DMS53 (cell line): Measurements from ENCODE around the gene SYNPO2L.
"Not testable (repeated sequence)": the region's sequence is repeated elsewhere in the genome, so short reads cannot be mapped to it uniquely, and the experiment has no call there.

Source experiments
- DNase-seq: peaks from one replicate; lab custom pipeline; 2025; lab: John Stamatoyannopoulos, UW

SYNPO2L gene, protein sequence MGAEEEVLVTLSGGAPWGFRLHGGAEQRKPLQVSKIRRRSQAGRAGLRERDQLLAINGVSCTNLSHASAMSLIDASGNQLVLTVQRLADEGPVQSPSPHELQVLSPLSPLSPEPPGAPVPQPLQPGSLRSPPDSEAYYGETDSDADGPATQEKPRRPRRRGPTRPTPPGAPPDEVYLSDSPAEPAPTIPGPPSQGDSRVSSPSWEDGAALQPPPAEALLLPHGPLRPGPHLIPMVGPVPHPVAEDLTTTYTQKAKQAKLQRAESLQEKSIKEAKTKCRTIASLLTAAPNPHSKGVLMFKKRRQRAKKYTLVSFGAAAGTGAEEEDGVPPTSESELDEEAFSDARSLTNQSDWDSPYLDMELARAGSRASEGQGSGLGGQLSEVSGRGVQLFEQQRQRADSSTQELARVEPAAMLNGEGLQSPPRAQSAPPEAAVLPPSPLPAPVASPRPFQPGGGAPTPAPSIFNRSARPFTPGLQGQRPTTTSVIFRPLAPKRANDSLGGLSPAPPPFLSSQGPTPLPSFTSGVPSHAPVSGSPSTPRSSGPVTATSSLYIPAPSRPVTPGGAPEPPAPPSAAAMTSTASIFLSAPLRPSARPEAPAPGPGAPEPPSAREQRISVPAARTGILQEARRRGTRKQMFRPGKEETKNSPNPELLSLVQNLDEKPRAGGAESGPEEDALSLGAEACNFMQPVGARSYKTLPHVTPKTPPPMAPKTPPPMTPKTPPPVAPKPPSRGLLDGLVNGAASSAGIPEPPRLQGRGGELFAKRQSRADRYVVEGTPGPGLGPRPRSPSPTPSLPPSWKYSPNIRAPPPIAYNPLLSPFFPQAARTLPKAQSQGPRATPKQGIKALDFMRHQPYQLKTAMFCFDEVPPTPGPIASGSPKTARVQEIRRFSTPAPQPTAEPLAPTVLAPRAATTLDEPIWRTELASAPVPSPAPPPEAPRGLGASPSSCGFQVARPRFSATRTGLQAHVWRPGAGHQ

DNA sequence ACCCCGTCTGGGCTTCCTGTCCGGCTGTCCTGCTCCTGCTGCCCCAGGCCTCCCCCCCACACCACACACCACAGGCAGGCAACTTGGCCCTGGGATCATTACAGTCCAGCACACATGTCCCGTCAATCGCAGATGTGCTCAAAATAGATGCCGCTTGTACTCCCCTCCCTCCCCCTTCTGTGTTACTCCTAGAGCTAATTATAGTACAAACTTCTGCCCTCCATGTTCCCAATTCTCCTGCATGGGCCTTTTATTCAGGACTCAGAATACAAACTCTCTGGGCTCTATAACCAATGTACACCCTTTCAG is at the start of gene SYNPO2L:
Gene SYNPO2L (minus strand): TSS at position 40 of the 309 bp plus-strand sequence. CDS start 107 bp downstream, outside the sequence.
- no peak for DNase-seq

DNA sequence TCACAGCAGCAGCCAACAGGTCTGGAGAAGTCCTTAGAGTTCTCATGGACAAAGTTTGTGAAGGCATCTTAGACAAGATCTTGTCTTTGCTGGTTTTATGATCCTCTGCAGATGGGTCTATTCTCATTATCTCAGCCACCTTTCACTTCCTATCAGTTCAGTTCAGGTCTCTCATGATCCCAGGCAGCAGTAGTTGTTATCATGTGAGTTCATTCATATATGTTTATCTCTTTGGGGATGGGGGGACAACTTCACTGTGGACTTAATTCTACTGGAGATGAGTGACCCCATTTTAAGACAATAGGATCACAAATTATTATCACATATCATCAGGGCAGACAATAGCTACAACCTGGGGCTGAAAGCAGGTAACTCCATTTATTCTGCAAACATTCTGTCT is 48.1 kb upstream of the SYNPO2L start:
- DNase-seq = not testable (repeated sequence)

DNA sequence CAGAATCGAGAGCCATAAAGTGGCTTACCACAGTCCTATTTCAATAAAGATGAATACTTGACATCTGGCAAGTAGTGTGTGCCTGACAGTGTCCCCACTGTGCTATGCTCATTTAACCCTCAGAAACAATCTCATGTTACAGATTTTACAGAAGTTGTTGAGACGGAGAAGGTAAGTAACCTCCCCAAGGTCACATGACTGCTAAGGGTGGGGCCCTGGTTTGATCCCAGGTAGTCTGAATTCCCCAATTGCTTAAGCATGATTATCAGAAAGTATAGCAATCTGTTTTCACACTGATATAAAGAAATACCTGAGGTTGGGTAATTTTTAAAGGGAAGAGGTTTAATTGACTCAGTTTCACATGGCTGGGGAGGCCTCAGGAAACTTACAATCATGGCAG is 43.0 kb upstream of the SYNPO2L start:
- not testable (repeated sequence) for DNase-seq

DNA sequence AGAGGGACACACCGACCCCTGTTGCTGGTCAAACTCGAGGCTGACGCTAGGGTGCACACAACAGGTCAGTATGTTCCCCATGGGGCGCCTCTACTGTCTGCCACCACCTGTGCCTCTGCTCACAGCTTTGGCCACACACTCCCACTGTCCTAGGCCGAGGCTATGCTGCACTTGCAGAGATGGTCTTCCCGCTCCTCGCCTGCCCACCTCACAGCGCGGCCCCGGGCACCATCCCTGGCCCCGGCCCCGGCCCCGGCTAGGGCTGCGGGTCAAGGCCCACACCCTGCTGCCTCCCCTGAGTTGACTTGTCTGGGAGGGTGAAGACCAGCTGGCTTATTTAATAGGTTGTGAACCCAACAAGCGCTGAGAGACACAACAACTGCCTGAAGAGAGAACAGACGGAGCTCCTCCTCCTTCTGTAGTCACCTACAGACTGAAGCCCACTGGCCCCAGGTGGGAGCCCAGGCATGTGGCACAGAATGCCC is 41.9 kb upstream of the SYNPO2L start, which contains the start of gene AGAP5:
Gene AGAP5 (minus strand): TSS at position 435 of the 485 bp plus-strand sequence. CDS start 354 bp downstream, at position 81.
- not testable (repeated sequence) for DNase-seq

DNA sequence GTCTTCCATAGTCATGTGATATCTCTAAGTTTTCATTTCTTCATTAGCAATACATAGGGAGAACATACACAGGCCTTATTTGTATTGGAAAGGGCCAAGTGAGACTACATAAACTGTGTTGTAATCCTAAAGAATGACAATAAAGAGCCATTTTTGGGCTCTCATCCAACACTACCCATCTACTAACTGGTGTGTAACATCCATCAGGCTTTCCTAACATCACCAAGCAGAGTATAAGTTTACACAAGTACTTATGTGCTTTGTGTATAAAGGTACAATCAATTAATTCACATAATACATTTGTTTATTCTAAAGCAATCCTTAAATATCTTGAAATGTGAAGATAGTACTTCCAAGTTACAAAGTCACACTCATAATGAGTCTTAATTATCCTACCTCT is 39.5 kb upstream of the SYNPO2L start:
- peak; percentile 8 for DNase-seq

DNA sequence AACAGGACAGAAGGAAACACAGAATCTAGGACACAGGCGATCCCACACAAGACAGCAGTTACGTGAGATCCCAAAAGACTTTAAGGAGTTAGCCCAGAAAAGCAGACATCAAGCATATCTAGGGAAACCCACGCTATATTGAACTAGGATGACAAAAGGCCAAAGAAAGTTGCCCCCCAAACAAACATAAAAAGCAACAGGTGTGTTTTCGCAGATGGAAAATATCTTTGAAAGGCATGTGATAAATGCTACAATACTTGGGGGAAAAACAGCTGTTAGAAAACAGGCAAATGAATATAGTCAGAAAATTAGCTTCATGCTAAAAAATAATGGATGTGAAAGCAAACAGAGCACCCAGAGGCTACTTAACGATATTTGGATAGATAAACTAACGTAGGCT is 34.9 kb upstream of the SYNPO2L start:
- DNase-seq = not testable (repeated sequence)

DNA sequence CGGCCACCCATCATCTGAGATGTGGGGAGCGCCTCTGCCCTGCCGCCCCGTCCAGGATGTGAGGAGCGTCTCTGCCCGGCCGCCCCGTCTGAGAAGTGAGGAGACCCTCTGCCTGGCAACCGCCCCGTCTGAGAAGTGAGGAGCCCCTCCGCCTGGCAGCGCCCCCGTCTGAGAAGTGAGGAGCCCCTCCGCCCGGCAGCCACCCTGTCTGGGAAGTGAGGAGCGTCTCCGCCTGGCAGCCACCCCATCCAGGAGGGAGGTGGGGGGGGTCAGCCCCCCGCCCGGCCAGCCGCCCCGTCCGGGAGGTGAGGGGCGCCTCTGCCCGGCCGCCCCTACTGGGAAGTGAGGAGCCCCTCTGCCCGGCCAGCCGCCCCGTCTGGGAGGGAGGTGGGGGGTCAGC is 33.8 kb upstream of the SYNPO2L start:
- DNase-seq = not testable (repeated sequence)

DNA sequence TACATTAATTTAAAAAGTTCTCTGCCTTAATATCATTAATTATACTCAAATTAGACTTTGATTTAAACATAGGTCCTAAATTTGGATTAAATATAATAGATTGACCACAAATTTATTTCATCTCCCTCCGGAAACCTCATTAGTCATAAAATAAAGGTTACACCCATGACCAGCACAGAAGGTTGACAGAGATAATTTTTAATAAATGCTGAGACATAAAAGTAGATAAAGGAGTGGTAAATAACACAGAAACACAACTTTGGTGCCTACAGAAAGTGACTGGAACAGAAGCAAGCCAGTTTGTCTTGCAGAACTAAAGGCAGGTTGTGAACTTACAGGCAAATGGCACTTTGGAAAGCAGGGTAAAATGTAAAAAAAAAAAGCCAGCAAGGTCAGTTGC is 31.8 kb upstream of the SYNPO2L start:
- DNase-seq = not testable (repeated sequence)

DNA sequence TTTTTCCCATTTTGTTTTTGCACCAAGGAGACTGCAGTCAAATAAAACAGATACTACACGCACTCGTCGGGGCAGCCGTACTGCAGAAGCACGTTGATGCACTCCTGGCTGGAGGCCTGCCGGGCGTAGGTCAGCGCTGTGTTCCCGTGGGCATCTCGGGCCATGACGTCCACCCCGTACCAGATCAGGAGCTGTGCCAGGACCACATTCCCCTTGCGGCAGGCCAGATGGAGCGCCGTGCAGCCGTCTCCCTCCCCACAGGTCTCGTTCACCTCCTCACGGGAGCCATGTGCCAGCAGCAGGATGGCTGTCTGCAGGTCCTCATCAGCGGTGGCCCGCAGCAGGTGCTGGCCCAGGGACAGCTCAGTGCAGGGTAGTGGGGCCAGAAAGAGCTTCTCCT is 18.7 kb upstream of the SYNPO2L start:
- DNase-seq = not testable (repeated sequence)

DNA sequence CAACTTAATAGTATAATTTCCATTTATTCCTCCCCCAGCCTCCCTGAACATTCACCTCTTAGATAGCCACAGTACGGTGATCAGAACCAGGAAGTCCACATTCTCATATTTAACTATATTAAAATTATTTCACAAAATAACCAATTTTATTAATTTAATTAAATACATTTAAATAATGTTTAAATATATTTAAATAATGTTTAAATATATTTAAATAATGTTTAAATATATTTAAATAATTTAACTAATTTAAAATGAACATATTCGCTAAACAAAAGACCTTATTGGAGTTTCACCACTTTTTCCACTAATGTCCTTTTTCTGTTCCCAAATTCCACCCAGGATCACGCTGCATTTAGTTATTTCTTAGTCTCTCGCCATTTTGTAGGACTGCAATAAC is 12.5 kb upstream of the SYNPO2L start:
- DNase-seq = not testable (repeated sequence)

DNA sequence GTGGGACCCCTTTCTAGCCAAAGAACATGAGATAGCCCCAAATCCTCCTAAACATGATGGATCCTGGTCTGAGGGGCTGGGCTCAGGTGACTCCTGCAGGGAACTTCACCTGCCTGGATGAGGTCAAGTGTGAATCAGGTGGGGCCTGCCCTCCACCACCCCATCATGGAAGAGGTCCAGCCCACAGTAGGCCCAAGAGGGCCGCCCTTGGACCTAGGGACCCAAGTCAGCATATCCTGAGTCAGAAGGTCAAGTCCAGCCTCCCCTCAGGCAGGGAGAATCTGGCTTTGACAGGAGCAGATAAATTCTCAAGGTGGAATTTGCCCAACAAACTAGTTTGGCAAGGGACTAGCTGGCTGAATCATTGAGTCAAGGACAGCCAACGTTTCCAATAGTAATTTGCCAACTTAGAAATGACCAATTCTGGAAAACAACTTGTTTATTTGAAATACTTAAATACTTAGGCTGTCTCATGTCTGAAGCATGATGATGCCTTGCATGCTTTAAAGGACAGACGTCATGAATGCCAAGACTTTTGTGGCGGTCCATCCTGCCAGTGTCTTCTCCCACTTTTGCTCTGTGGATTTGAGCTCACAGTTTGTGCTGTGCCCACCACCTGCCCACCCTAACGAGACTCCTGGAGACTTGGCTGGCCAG is 10.5 kb upstream of the SYNPO2L start:
- DNase-seq = not testable (repeated sequence)

DNA sequence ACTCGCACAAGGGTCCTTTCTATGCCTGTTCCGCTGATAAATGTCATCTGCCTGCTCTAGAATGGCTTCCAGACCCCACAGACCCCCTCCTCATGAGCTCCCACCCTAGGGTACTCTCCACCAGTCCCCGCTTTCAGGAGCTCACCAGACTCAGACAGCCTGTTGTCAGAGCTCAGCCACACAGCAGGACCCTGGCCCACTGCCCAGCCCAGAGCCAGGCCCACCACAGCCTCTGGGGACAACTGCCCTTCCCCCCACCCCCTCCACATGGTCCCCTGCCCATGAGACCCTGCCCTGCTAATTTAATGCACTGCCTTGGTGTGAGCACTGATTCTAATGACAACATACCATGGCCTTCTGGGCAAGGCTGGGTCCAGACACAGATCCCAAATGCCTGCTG is 9.8 kb upstream of the SYNPO2L start:
- DNase-seq = not testable (repeated sequence)

DNA sequence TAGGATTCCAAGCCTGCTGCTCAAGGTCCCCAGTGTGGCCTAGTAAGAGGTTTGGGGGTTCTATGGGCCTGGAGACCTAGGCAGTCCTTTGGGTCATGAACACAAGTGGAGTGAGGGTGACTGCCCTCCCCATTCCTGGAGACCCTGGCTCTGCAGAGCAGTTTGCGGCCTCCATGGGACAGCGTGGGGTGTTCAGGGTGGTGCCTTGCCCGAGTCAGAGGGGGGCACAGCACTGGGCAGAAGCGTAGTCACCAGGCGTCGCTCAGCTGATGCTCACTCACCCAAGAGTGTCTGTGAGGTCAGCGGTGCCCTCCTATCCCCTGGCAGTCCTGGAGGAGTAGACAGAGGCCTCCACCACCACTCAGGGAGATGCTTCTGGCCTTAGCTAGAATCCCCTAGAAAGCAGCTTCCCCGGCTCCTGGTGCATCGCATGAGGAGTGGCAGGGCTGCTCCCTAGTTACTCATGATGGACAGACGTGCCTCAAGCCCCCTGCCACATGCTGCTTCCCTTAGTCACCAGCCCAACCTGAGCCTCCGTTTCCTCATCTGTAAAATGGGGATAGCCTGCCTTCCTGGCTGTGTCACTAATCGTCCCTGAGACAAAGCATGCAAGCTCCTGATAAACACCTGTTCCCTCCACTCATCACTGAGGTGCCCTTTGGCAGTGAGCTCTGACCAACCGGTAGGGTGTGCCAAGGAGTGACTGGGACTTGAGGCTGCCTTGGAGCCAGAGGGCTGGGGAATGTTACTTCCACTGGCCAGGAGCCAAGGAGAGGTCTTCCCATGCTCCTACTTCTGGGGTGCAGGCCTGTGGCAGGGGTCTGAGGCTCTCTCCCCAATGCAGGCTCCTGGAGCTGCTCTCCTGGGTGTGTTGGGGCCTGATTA is 8.6 kb upstream of the SYNPO2L start:
- DNase-seq = not testable (repeated sequence)

DNA sequence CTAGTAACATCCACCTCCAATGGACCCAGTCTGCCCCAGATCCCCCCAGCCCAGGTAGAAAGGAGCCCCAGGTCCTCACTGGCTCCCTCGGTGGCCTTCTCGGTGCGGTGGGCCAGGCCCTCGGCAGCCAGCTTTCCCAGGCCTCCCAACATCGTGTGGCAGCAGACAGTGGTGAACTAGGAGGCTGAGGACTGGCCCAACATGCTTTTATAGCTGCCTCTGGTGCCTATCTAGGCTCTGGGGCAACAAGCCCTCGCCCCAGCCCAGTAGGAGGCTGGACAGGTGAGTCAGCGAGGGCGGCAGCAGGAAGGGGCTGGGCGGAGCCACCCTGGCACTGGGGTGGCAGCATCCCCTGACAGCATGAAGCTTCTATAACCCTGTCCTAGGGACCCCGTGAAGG is 7.8 kb upstream of the SYNPO2L start:
- DNase-seq = not testable (repeated sequence)

DNA sequence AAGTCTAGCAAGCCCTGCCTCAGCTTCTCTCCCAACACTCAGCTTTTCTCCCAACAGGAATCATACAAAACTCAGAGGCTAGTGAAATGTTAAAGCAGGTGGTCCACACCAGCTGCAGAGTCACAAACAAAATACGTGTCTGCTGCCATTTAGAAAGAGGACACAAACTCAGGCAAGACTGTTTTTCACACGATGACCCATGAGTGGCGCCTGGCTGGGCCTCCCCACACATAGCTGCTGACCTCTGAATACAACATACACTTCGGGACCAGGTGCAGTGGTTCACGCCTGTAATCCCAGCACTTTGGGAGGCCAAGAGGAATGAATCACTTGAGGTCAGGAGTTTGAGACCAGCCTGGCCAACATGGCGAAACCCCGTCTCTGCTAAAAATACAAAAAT is 6.9 kb upstream of the SYNPO2L start:
- not testable (repeated sequence) for DNase-seq

DNA sequence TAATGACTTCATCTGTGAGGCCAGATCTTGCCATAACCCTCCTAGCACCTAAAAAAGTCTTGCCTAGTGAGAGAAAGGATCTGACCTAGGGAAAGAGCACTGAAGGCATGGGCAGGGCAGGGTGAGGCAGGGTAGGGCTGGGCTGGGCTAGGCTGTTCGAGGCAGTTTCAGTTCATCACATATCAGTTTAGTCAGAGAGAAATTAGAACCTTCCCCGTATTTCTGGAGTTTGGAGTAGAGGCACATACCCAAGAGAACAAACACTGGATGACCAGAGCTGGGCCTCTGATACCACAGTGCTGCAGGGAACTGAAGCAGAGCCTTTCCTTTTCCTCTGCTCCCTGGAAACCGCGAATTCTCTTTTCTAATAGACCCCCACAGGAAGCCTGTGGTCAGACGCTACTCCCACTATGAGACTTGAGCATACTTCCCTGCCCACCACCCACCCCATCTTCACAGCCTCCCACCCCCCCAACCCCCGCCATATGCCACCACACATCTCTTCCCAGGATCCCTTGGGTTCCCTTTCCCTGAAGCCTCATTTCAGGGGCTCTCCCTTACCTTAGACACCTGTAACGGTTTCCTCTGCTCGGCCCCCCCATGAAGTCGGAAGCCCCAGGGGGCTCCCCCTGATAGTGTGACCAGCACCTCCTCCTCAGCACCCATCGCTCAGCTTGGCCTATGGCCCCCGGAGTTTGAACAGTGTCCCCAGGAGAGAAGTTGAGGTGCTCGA is 406 bp downstream of the SYNPO2L start:
- no peak for DNase-seq

DNA sequence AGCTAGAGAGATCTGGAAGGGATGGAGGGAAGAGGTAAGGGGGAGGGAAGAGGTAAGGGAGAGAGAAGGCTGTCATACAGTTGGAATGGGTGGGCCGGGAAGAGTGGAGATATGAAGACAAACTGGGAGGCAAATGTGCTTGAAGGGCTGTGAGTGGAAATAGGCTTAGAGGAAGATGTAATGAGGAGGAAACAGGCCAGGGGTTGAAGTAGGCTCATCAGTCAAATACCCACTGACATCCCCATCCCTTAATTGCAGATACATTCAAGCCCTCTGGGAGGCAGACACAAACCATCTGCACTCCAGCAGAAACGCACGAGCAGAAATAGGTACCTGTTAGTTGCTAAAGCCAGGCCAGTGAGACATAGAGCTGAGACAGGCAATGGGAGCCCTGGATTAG is 2.1 kb downstream of the SYNPO2L start:
- peak; percentile 66 for DNase-seq

DNA sequence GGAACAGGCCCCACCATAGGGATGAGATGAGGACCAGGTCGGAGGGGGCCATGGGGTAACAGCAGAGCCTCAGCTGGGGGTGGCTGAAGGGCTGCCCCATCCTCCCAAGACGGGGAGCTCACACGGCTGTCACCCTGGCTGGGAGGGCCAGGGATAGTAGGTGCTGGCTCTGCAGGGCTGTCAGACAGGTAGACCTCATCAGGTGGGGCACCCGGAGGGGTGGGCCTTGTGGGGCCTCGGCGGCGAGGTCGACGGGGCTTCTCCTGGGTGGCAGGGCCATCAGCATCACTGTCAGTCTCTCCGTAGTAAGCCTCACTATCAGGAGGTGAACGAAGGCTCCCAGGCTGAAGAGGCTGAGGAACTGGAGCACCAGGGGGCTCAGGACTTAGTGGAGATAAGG is 2.6 kb downstream of the SYNPO2L start:
- no peak for DNase-seq

DNA sequence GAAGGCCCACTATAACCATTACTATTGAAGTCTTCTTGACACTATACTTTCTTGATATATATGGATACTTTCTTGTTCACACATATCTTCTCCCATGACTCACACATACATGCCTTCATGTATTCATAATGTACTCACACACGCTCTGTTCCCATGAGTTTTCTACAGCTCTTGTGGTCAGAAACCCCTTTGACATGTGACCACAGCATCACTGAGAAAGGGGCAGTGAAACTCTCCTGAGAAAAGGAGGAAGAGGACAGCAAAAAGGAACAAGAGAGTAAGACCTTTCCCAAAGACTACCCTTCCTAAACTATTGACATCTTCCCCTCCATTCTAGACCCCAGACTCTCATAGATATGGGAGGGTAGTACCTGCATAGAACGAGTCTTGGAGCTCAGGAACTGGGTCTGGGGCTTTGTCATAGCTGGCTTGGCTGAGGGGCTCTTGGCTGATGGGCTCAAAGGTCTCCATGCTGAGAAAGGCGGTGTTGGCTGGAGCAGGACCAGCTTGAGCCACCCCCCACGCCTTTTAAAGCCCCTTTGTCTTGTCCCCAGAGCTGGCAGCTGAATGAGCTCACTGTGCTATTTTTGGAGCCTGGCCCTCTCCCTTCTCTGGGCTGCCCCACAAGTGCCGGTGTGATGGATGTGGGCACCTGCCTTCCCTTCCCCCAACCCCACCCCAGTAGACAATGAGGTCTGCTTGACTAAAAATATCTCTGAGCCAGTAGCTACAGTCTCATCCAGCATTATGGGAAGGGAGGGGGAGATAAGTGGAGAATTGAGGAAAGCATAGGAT is 5.1 kb downstream of the SYNPO2L start:
- DNase-seq = no peak
